ENCODE data around the gene BCAS1.

GRCh38 chr20:53966774-53967398, 103.5 kb downstream of the BCAS1 start:
- TF ChIP-seq CTCF (IDR thresholded peaks at IDR 0.05; ENCODE audit: insufficient read depth, low read length): no peak
- no peak for TF ChIP-seq POLR2AphosphoS5 (IDR thresholded peaks at IDR 0.05; ENCODE audit: low read depth)
